GM19463 (cell line): ENCODE data around the gene ITGAD.
A peak's percentile ranks its signal among the peaks of the same experiment; 100 is the strongest.
"Not testable (repeated sequence)": the region's sequence is repeated elsewhere in the genome, so short reads cannot be mapped to it uniquely, and the experiment has no call there.

Experiments
- ATAC-seq: cut with Tn5 transposase; IDR thresholded peaks from one replicate; pipeline ENCODE4 v1.9.1; 2021; ENCODE audit warnings: mild to moderate bottlenecking, moderate library complexity; ENCODE audit not compliant: unreplicated experiment

Gene ITGAD

DNA sequence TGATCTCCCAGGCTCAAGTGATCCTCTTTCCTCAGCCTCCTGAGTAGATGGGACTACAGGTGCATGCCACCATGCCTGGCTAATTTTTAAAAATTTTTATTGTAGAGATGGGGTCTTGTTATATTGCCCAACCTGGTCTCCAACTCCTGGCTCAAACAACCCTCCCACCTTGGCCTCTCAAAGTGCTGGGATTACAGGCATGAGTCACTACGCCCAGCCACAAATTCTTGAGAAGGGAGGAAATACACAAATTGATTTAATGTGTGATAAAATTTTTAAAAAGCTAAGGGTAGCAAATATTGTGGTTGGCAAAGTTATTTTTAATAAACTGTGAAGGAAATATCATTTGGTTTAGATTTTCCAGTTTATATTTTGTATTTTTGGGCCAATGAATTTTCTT lies 9.6 kb downstream of the ITGAD start:
- no peak for ATAC-seq

DNA sequence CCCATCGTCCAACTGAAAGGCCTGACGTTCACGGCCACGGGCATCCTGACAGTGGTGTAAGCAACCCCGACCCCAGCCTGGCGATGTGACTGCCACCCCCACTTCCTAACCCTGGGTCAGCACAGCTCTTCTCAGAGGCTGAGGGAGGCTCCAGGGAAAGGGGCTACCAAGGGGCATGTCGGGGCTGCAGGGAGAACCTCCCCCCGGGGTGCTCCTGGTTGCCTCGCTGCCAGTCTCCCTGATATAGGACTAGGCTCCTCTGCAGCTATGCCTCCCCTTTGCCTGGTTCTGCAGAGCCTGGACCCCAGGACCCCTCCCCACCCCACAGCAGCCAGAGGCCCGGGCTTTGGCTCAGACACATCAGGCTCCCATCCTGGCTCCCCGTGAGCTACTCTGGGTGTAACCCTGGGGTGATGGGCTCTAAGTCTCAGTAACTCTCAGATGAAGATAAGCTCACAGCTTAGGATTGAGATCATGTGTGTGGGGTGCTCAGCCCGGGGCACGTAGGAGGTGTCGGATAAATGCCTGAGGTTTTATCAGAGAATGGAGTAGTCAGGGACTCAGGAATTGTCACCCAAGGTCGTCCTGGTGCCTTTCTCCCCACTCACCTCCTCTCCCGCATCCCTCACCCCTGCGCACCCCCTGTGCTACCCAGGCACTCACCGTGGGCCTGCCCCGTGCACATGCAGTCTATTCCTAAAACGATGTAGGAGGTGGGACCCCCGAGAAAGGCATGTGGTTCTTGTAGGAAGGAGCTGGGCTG lies 10.6 kb downstream of the ITGAD start:
- ATAC-seq: no peak

DNA sequence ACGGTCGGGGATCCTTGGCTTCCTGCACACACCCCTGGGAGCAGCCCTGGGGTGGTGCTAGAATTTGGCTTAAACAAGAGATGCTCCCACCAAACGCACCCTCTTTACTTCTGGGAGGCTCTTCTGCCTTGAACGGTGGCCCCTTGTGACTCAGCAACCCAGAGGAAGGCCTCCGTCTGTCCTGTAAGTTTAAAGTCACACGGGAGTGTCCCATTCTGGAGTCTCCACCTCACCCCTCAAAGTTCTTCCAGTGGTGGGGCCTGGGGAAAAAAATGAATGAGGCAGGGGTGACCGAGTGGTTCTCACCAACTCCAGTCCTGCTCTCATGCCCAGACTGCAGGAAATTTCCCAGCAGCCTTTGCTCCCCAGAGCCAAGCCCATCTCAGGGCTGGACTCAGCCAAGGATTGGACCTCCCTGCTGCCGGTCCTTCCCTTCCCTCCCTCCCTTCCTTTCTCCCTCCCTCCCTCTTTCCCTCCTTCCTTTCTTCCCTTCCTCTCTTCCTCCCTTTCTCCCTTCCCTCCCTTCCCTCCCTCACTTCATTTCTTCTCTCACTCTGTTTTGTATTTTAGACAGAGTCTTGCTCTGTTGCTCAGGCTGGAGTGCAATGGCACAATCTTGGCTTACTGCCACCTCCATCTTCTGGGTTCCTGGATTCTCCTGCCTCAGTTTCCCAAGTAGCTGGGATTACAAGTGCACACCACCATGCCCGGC lies 11.4 kb downstream of the ITGAD start:
- no peak for ATAC-seq

DNA sequence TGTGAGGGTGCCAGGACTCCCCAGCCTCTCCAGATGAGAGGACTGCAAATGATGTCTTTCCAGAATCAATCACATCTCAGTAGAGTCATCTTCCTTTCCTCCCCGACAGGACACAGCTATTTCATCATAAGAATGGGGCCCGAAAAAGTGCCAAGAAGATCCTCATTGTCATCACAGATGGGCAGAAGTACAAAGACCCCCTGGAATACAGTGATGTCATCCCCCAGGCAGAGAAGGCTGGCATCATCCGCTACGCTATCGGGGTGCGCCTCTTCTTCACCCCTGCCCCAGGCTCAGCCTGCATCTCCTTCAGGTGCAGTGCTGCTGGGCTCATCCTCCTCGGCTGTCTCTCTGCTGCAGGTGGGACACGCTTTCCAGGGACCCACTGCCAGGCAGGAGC lies 14.3 kb downstream of the ITGAD start:
- ATAC-seq: no peak

DNA sequence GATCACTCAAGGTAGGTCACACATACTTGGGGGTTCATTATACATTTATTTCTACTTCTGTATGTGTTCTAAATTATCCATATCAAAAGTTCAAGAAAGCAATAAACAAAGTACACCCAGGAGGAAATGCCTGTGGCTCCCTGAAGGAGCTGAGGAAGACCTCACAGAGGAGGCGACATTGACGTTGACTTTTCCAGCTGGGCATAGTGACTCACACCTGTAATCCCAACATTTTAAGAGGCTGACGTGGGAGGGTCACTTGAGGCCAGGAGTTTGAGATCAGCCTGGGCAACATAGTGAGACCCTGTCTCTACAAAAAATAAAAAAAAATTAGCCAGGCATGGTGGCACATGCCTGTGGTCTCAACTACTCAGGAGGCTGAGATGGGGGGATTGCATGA lies 16.3 kb downstream of the ITGAD start:
- no peak for ATAC-seq

DNA sequence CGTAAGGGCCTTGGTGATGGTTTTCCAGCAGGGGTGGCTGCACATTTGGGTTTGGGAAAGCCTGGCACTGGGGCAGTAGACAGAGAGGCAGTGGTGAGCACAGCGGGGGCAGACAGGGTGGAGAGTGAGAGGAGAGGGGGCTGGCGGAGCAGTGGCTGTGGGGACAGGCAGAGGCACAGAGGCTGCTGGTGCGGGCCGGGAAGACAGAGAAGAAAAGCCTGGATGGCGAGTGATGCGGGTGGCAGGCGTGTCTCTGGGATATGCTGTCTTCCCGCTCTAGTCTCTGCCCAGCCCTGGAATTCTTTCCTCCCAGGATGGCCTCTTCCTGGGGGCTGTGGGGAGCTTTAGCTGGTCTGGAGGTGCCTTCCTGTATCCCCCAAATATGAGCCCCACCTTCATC lies 16.9 kb downstream of the ITGAD start:
- no peak for ATAC-seq

DNA sequence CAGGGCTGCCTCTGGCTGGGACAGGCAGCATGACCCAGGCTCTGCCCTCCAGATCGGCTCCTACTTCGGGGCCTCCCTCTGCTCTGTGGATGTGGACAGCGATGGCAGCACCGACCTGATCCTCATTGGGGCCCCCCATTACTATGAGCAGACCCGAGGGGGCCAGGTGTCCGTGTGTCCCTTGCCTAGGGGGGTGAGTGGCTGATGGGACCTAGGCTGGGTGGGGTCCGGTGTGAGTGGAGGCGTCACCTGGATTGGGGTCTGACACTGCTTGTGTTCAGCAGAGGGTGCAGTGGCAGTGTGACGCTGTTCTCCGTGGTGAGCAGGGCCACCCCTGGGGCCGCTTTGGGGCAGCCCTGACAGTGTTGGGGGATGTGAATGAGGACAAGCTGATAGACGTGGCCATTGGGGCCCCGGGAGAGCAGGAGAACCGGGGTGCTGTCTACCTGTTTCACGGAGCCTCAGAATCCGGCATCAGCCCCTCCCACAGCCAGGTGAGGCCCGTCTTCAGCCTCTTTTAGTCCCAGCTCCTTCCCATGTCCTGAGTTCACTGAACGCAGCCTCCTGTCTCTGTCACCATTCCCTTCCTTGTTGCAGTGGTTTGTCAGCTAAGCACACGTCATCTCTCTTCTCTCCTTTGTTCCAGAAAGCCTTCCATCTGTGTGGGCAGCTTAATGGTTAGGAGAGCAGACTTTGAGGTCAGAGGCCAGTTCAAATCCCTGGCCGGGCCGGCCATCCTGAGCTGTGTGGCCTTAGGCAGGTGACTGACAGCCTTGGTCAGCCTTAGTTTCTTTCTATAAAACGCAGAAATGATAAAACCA lies 18.1 kb downstream of the ITGAD start:
- ATAC-seq: no peak

DNA sequence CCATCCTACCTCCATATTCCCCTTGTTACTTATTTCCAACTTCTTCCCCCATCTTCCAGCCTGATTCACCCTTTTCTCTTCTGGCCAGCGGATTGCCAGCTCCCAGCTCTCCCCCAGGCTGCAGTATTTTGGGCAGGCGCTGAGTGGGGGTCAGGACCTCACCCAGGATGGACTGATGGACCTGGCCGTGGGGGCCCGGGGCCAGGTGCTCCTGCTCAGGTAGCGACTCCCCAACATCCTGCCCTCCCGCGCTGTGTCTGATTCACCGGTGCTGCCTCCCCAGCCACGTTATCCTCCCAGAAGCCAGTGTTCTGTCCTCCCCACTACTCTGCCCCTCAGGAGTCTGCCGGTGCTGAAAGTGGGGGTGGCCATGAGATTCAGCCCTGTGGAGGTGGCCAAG lies 19.6 kb downstream of the ITGAD start:
- ATAC-seq: no peak

DNA sequence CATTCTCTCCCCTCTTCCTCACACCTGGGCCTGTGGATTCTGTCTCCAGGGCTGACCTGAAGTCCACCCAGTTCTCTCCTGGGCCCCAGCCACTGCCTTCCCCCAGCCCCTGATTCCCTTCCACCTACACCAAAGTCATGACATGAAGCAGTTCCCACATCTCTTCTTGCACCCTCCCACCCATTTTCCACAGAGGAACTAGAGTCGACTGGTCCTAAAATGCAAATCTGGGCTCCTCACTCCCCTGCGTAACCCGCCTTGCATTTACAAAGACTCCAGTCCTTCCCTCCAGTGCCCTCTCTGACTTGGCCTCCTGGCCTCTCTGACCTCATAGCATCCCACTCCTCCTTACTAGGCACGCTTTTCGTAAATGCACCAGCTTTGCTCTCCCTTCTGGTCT lies 20.2 kb downstream of the ITGAD start:
- no peak for ATAC-seq

DNA sequence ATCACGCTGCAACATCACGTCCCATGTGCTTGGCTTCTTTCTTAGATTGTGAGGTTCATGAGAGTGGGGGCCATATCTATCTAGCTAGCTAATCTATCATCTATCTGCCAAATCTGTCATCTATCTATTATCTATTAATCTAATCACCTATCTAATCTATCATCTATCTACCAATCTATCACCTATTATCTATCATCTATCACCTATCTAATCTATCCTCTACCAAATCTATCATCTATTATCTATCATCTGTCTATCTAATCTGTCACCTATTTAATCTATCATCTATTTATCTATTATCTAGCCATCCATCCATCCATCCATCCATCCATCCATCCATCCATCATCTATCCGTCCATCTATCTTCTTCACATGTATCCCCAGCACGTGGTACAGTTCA lies 20.8 kb downstream of the ITGAD start:
- ATAC-seq: no peak

DNA sequence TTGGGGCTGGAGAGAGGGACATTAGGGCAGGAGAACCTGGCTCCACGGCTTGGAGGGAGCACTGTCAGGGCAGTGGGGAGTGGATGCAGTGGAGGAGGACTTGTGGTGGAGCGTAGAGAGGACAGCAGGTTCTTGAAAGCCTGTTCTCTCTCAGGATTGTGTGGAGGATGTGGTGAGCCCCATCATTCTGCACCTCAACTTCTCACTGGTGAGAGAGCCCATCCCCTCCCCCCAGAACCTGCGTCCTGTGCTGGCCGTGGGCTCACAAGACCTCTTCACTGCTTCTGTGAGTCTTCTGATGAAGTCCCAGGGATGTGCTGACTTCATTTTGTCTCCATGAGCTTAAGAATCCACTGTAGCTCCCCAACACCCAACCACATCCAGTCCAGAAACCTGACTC lies 21.6 kb downstream of the ITGAD start:
- ATAC-seq: no peak

DNA sequence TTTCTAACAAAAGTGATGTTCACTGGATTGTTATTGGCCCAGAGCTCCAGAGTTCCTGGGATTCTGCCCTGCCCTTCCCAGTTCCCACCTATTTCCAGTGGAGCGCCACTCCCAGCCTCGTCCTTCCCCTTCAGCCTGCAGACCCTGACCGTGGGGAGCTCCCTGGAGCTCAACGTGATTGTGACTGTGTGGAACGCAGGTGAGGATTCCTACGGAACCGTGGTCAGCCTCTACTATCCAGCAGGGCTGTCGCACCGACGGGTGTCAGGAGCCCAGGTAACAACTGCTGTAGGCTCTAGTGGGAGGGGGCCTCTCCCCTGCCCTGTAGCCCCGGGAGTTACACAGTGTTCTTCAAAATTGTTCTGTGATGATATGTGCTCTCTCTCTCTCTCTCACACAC lies 23.2 kb downstream of the ITGAD start:
- no peak for ATAC-seq

DNA sequence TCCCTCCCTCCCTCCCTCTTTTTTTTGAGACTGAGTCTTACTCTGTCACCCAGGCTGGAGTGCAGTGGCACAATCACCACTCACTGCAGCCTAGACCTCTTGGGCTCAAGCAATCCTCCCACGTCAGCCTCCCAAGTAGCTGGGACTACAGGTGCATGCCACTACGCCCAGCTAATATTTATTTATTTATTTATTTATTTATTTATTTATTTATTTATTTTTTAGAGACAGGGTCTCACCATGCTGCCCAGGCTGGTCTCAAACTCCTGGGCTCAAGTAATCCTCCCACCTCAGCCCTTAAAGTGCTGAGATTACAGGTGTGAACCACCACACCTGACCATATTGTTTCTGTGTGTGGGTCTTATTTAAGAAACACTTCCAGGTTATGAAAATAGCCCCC lies 23.9 kb downstream of the ITGAD start:
- ATAC-seq: not testable (repeated sequence)

DNA sequence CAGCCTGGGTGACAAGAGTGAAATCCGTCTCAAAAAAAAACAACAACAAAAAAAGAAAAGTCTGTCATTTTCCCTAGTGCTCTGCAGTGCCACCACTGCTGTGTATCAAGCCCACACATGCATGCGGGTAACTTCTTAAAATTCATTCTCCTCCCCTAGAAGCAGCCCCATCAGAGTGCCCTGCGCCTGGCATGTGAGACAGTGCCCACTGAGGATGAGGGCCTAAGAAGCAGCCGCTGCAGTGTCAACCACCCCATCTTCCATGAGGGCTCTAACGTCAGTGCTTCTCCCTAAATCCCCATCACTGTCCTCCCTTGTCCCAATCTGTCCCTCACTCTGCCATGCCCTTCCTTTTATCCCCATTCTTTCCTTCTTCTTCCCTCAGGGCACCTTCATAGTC lies 24.8 kb downstream of the ITGAD start:
- ATAC-seq: no peak

DNA sequence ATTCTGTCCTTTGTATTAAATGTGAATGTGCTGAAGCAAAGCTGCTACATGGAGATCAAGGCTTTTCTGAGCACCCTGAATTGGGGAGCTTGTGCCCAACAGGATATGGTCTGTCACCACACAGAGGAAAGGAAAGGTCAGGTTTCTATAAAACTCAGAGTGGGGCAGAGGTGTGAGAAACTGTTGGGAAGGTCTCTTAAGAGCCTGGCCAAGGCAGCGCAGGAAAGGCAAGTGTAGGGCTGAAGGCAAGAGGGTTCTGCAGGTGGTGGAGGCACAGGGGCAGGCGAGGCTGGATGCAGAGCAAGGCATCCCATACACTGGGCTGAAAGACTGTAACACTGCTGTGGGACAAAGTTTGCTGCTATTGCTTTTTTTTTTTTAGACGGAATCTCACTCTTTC lies 26.9 kb downstream of the ITGAD start:
- ATAC-seq: no peak

DNA sequence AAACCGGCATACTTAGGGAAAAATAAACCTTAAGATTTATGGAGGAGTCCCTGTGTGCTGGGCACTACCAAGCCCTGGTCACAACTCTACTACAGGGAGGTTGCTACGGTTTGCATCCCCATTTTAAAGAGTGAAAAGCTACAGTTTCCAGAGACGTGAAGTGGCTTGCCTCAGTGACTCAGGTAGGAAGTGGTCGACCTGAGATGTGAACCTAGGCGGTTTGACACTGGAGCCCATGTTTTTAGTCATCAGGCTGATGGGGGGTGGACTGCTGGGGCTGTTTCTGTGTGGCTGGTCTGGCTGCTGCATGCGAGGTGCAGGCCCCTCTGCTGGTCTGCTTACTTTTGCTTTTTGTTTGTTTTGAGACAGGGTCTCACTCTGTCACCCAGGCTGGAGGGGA lies 28.5 kb downstream of the ITGAD start:
- ATAC-seq: peak; percentile 63

DNA sequence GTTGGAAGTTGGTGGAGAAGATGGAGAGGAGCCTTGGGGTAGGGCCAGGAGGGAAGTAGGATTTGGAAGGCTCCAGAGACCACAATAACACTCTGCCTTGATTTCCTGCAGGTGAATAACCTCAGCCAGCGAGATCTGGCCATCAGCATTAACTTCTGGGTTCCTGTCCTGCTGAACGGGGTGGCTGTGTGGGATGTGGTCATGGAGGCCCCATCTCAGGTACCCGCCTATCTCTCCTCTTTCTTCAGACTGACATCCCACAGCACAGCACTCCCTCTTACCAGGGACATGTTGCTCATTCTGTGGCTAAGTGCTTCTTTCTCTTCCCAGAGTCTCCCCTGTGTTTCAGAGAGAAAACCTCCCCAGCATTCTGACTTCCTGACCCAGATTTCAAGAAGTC lies 30.1 kb downstream of the ITGAD start:
- ATAC-seq: no peak

DNA sequence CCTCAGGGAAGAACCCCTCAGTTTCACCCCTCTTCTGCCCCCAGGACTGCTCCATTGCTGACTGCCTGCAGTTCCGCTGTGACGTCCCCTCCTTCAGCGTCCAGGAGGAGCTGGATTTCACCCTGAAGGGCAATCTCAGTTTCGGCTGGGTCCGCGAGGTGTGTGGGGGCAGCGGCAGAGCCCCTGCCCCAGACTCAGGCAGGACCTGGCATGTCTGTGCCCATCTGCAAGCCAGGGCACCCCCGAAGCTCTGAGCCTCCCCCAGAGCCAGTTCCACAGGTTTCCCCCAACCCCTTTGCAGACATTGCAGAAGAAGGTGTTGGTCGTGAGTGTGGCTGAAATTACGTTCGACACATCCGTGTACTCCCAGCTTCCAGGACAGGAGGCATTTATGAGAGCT lies 30.7 kb downstream of the ITGAD start:
- ATAC-seq: no peak

DNA sequence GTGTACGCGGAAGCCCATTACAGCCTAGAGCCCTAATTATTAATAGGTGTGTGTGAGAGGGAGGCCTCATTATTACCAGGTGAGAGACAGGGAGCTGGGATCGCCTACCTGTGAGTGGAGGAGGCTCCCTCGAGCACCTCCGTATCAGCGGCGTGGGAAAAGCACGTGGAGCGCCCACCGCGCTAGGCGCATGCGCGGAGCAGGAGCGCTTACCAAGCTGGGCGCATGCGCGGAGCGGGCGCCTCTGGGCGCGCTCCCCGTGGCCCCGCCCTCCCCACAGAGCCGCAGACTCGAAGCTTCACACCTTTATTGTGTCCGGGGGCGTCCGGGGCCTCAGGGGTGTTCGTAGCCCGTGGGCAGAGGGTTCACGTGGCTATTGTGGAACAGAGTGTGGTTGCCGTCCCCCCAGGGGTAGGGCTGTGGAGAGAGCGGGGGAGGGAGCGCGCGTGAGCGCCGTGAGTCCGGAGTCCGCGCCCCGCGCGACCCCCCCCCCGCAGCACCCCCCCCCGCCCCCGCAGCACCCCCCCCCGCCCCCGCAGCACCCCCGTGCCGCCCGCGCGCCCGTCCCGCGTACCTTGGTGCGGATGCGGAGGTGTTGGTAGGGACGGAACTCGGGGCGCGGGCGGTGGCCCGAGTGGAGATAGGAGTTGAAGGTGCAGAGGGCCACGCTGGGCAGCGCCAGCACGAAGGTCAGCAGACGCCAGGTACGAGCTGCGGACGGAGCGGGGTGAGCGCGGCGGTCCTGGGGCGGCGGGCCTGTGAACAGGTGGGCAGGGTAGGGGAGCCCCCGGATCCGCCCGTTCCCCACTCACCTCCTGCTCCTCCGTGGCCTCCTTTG lies 34.5 kb downstream of the ITGAD start:
- ATAC-seq: no peak

DNA sequence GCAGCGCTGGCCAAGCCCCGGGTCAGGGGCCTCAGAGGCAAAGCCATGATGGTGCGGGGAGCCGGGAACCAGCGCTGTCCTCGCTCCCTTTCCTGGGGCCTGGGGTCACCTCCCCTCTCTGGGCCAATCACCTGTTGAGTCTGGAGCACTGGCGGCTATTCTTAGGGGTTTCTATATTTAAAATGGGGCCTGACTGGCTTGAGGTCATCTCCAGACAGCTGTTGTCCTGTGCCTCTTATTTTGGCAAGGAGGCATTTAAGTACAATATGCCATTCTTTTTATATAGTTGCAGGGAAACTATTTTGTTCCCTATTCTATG lies 35.1 kb downstream of the ITGAD start, which contains the start of gene COX6A2:
COX6A2 (minus strand) TSS at position 82 of the 319 bp plus-strand sequence; CDS start at position 47, 35 bp downstream.
- no peak for ATAC-seq

DNA sequence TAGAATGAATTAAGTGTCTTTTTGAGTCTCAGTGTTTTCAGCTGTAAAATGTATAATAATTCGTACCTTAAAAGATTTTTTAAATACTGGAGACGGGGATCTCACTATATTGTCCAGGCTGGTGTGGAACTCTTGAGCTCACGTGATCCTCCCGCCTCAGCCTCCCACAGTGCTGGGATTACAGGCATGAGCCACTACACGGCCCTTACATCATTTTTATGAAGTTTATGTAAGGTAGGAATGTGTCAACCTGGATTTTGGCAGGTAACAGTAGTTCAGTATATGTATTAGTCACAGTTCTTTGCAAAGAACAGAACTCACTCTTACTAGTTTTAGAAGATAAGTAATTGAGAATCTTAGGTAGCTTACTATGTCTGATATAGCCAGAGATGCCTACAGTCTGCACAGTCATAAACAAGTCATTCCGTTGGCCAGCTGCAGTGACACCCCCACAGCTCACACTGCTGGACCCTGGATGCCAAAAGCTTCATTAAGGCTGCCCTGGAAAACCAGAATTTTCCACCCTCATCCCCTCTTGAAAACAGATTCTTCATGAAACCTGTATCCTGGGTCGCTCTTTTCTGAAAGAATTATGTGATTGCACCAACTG lies 35.6 kb downstream of the ITGAD start:
- no peak for ATAC-seq
